ENCODE measurements around the gene GHR. TPM values are rescaled to one million over a fixed set of nuclear protein-coding genes. Genes with fewer than 3 reads are reported as not detected.

The GHR gene
- polyA plus RNA-seq, 3 donors = not detected

- intact Hi-C loops (cut with micrococcal nuclease) = no loop called here
- Mint-ChIP-seq H3K36me3 (no peaks in the 10 kb centered on the region), H3K9me3 (peaks cover 2 to 16% (median 6%) of the 10 kb centered on the region in 7 donors), H3K4me3 (no peak overlapping the region), H3K27ac (no peak overlapping the region), H3K4me1 (no peaks in the 10 kb centered on the region), H3K27me3 (ENCODE audit: low read depth in 3 of 3) (peaks cover 0 to 1% (median 1%) of the 10 kb centered on the region in 3 donors)
- 93% methylated on average over 3 of the region's 7 CpGs for WGBS (ENCODE audit: insufficient coverage)
- Histone ChIP-seq H3K27me3 (ENCODE audit: control insufficient read depth in 2 of 2, insufficient read depth in 2 of 2, low read length in 2 of 2) (no peaks in the 10 kb centered on the region), H4K20me1 (ENCODE audit: insufficient read depth, low read length) (no peaks in the 10 kb centered on the region), H2AFZ (ENCODE audit: insufficient read depth, low read depth, low read length, poor library complexity, severe bottlenecking) (no peak overlapping the region), H3K4me2 (replicated peaks; ENCODE audit: extremely low read depth, low read length, poor library complexity, severe bottlenecking) (no peak overlapping the region), H3K79me2 (ENCODE audit: insufficient read depth, low read length) (no peaks in the 10 kb centered on the region), H3K4me3 (replicated peaks in 1 of 3; ENCODE audit: low read depth in 2 of 3, low read length in 3 of 3) (no peak overlapping the region), H3K9ac (ENCODE audit: insufficient read depth, low read length, poor library complexity, severe bottlenecking) (no peak overlapping the region), H3K27ac (ENCODE audit: low read depth in 1 of 2, low read length in 2 of 2) (no peak overlapping the region), H3K9me3 (replicated peaks in 1 of 2; ENCODE audit: control insufficient read depth in 1 of 2, insufficient read depth in 1 of 2, low read length in 2 of 2) (no peaks in the 10 kb centered on the region), H3K36me3 (replicated peaks in 1 of 2; ENCODE audit: control insufficient read depth in 1 of 2, insufficient read depth in 2 of 2, low read length in 2 of 2) (no peaks in the 10 kb centered on the region), H3K4me1 (ENCODE audit: control insufficient read depth in 1 of 2, insufficient read depth in 2 of 2, low read length in 2 of 2) (no peaks in the 10 kb centered on the region)
- no peak for DNase-seq
- TF ChIP-seq CTCF (IDR thresholded peaks at IDR 0.05) = no peak
These were observed 278.3 kb downstream of the GHR start for GRCh38 chr5:42701351-42702059.

GRCh38 chr5:42703238-42703637, 280.0 kb downstream of the GHR start:
- Histone ChIP-seq H3K27me3 (ENCODE audit: control insufficient read depth in 2 of 2, insufficient read depth in 2 of 2, low read length in 2 of 2) (no peaks in the 10 kb centered on the region), H3K79me2 (ENCODE audit: insufficient read depth, low read length) (no peaks in the 10 kb centered on the region), H3K4me3 (replicated peaks in 1 of 3; ENCODE audit: low read depth in 2 of 3, low read length in 3 of 3) (no peak overlapping the region), H3K9me3 (replicated peaks in 1 of 2; ENCODE audit: control insufficient read depth in 1 of 2, insufficient read depth in 1 of 2, low read length in 2 of 2) (no peaks in the 10 kb centered on the region), H3K27ac (ENCODE audit: low read depth in 1 of 2, low read length in 2 of 2) (no peak overlapping the region), H2AFZ (ENCODE audit: insufficient read depth, low read depth, low read length, poor library complexity, severe bottlenecking) (no peak overlapping the region), H4K20me1 (ENCODE audit: insufficient read depth, low read length) (no peaks in the 10 kb centered on the region), H3K4me1 (ENCODE audit: control insufficient read depth in 1 of 2, insufficient read depth in 2 of 2, low read length in 2 of 2) (no peaks in the 10 kb centered on the region), H3K9ac (ENCODE audit: insufficient read depth, low read length, poor library complexity, severe bottlenecking) (no peak overlapping the region), H3K36me3 (replicated peaks in 1 of 2; ENCODE audit: control insufficient read depth in 1 of 2, insufficient read depth in 2 of 2, low read length in 2 of 2) (no peaks in the 10 kb centered on the region), H3K4me2 (replicated peaks; ENCODE audit: extremely low read depth, low read length, poor library complexity, severe bottlenecking) (no peak overlapping the region)
- no peaks in the 10 kb centered on the region for H3K4me1 Mint-ChIP-seq
- H3K4me3 Mint-ChIP-seq = no peak overlapping the region
- H3K9me3 Mint-ChIP-seq = peaks cover 0 to 18% (median 5%) of the 10 kb centered on the region in 7 donors
- TF ChIP-seq CTCF (IDR thresholded peaks at IDR 0.05) = no peak
- no CpG with 5 or more reads among the region's 1 CpG for WGBS (ENCODE audit: insufficient coverage)
- peaks cover 0 to 1% (median 1%) of the 10 kb centered on the region in 3 donors for H3K27me3 Mint-ChIP-seq (ENCODE audit: low read depth in 3 of 3)
- DNase-seq = no peak
- intact Hi-C loops (cut with micrococcal nuclease) = no loop called here
- no peaks in the 10 kb centered on the region for H3K36me3 Mint-ChIP-seq
- H3K27ac Mint-ChIP-seq = no peak overlapping the region
